ENCODE data around the gene TIAL1. TPM values are rescaled to one million over a fixed set of nuclear protein-coding genes. Genes with fewer than 3 reads are reported as not detected.

The TIAL1 gene
- total and polyA plus RNA-seq, 2 of the 4 experiments (the other 2 are of a cell fraction) = 28.0 to 83.5 TPM

- TF ChIP-seq, protein P1, sequence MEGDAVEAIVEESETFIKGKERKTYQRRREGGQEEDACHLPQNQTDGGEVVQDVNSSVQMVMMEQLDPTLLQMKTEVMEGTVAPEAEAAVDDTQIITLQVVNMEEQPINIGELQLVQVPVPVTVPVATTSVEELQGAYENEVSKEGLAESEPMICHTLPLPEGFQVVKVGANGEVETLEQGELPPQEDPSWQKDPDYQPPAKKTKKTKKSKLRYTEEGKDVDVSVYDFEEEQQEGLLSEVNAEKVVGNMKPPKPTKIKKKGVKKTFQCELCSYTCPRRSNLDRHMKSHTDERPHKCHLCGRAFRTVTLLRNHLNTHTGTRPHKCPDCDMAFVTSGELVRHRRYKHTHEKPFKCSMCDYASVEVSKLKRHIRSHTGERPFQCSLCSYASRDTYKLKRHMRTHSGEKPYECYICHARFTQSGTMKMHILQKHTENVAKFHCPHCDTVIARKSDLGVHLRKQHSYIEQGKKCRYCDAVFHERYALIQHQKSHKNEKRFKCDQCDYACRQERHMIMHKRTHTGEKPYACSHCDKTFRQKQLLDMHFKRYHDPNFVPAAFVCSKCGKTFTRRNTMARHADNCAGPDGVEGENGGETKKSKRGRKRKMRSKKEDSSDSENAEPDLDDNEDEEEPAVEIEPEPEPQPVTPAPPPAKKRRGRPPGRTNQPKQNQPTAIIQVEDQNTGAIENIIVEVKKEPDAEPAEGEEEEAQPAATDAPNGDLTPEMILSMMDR (conservative IDR thresholded peaks at IDR 0.05; ENCODE audit: low read depth, low read length) = peak; percentile 56
- no peak for TF ChIP-seq FOS (IDR thresholded peaks at IDR 0.05; ENCODE audit: low read depth, low read length)
Observed at GRCh38 chr10:119542988-119543813, 53.6 kb downstream of the TIAL1 start (continued).

Data from IMR-90 (cell line).